ENCODE results near the gene COL4A3. TPM values are rescaled to one million over a fixed set of nuclear protein-coding genes. Genes with fewer than 3 reads are reported as not detected.

The COL4A3 gene
- total RNA-seq, 2 experiments from 2014 or later: not detected

DNA sequence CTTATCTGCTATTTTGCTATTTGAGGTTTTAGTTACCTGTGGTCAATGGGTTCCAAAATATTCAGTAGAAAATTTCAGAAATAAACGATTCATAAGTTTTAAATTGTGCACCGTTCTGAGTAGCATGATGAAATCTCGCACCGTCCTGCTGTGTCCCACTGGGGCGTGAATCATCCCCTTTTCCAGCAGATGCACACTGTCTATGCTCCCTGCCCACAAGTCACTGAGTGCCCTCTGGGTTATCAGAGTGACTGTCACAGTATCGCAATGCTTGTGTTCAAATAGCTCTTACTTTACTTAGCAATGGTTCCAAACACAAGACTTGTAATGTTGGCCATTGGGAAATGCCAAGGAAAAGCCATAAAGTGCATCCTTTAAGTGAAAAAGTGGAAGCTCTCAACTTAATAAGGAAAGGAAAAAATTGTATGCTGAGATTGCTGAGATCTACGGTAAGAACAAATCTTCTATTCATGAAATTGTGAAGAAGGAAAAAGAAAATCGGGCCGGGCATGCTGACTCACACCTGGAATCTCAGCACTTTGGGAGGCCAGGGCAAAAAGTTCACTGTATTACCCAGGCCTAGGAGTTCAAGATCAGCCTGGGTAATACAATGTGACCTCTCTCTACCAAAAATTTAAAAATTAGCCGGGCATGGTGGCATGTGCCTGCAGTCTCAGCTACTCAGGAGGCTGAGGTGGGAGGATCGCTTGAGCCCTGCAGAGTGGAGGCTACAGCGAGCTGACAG lies 13.3 kb downstream of the COL4A3 start:
- Mint-ChIP-seq H3K4me1 (no peaks in the 10 kb centered on the region), H3K27ac (no peak overlapping the region), H3K27me3 (peaks cover 5% of the 10 kb centered on the region), H3K9me3 (no peaks in the 10 kb centered on the region), H3K36me3 (no peaks in the 10 kb centered on the region), H3K4me3 (no peak overlapping the region)
- no peak for ATAC-seq (ENCODE audit: low read depth)
- POLR2A ChIA-PET: no interaction called here
- no peak for DNase-seq

DNA sequence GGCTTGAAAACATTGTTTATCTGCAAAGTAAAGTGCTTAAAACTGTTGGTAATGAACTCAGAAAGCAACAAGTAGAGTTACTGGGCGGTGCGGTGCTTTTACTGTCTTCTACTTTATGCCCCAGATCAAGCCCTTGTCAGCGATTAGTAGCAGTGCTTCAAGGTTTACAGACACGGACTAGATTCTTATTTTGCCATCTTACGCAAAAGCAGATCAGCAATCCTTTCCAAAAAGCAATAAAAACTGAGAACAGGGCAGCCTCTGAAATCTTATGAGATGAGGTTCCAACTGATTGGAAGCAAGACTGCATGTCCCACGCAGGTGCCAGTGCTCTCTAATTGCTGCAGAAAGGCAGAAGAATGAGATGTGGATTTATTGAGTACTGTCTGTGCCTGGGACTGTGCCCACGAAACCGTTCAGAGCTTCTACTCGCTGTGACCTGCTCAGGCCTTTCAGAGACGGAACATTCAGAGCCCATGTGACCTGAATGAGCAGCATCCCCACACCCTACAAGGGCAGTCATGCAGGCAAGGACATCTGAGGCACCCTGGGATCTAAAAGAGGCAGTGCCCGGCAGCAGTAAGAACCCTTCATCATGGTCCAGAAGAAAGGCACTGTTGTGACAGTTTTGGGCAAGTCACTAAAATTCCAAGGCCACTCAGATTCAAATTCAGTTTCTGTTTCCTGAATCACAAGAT lies 15.7 kb downstream of the COL4A3 start:
- DNase-seq (no peak), ATAC-seq (ENCODE audit: low read depth) (no peak)
- POLR2A ChIA-PET: no interaction called here
- Mint-ChIP-seq H3K4me3 (no peak overlapping the region), H3K27ac (no peak overlapping the region), H3K36me3 (no peaks in the 10 kb centered on the region), H3K27me3 (peaks cover 15% of the 10 kb centered on the region), H3K4me1 (no peaks in the 10 kb centered on the region), H3K9me3 (no peaks in the 10 kb centered on the region)

DNA sequence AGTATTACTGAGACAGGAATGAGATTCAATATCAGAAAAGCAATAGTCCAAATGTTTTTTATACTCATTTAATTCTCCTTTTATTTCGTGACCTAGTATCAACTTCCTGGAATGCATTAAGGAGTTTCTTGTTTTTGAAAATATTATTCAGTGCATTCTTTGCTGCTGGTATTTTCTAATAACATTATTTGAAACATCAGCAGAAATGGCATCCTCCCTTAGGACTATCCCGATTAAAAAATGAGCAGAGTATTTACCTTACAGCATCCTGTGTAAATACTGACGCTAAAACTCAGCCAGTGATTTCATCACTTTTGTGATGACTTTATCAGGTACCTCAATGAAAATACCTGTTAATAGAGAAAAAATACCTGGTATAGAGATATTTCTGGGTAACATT lies 16.3 kb downstream of the COL4A3 start:
- POLR2A ChIA-PET: no interaction called here
- no peaks in the 10 kb centered on the region for H3K9me3 Mint-ChIP-seq

DNA sequence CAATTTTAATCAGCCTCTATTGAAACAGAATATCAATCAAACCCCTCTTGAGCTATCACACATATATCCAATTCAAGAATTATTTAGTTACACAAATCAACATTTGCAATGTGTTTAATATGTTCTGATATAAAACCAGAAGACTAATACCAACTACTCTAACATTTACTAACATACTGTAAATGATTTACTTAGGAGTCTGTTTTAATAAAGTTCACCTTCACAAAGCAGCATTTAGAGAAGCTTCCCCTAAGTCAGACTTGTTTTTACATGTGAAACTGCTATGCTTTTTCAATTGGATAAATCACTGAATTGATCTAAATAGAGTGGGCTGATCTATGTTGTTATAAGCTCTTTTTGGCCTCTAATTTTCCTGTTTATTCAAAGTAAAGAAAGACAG lies 18.3 kb downstream of the COL4A3 start:
- DNase-seq (no peak), ATAC-seq (ENCODE audit: low read depth) (no peak)
- Mint-ChIP-seq H3K36me3 (no peaks in the 10 kb centered on the region), H3K9me3 (no peaks in the 10 kb centered on the region), H3K27me3 (peaks cover 23% of the 10 kb centered on the region), H3K27ac (no peak overlapping the region), H3K4me3 (no peak overlapping the region), H3K4me1 (no peaks in the 10 kb centered on the region)
- POLR2A ChIA-PET: no interaction called here

More for the DNA sequence above, 16.3 kb downstream of the COL4A3 start:
- no peak for ATAC-seq (ENCODE audit: low read depth)
- DNase-seq: no peak
- Mint-ChIP-seq H3K4me3 (no peak overlapping the region), H3K36me3 (no peaks in the 10 kb centered on the region), H3K27ac (no peak overlapping the region), H3K4me1 (no peaks in the 10 kb centered on the region), H3K27me3 (peaks cover 18% of the 10 kb centered on the region)

DNA sequence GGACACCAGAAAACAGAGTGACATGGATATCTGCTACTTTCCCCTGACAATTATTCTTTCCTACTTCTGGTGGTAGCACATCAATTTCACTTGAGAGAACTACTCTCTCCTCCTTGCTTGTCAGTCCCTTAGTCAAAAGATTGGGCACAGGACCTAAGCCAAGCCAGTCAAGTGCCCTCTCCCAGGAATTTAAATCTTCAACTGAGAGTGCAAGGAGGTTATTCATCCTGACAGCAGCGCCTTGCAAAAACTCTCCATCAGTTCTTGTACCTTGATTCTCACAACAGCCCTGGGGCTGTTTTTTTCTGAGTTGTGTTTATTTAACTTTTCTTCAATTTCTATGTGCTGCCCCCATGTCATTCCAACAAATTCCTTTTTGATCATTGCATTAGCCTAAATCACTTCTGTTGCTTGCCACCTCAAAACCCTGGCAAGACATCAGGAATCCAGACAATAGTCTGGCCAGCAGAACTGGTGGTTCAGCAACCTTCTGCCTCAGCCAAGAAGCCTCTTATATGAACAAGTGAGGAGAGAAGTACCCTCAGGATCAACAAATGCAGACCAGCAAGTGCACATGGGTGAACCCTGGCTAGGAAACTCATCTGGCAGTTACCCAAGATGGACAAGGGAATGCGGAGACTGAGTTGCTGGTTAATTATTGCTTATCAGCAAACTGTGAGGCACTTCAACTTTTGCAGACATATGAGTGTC lies 19.4 kb downstream of the COL4A3 start:
- ATAC-seq (ENCODE audit: low read depth) (no peak), DNase-seq (no peak)
- Mint-ChIP-seq H3K9me3 (no peaks in the 10 kb centered on the region), H3K4me1 (no peaks in the 10 kb centered on the region), H3K27me3 (peaks cover 26% of the 10 kb centered on the region), H3K36me3 (no peaks in the 10 kb centered on the region), H3K27ac (no peak overlapping the region), H3K4me3 (no peak overlapping the region)
- POLR2A ChIA-PET: no interaction called here

DNA sequence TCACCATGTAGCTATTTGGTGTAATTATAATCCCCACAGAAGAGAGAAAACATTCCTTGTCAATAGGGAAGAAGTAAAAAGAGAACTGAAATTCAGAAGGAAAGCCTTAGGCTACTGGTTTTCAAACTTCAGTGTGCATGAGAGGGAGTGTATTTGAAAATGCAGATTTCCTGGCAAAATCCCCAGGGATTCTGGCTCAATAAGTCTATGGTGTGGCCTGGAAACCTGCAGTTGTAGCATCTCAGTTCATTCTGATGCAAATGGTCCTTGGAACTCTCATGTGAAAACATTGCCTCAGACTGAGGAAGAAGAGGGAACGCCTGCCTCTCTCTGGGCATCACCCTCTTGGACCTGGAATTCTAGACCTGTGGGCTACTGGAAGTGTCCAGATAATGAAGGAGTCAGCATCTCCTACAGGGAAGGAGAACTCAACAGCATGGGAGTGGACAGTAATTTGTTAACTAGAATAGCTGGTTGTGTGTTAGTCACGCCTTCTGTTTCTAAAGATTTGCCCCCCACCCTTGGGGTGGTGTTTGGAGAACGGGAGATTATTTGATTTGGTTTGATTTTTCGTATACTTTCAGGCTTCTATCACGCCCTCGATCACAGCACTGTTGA lies 21.3 kb downstream of the COL4A3 start:
- no peak overlapping the region for H3K27ac Mint-ChIP-seq
- POLR2A ChIA-PET: no interaction called here
- peaks cover 28% of the 10 kb centered on the region for H3K27me3 Mint-ChIP-seq
- H3K36me3 Mint-ChIP-seq: no peaks in the 10 kb centered on the region
- ATAC-seq (ENCODE audit: low read depth) (no peak), DNase-seq (no peak)
- H3K9me3 Mint-ChIP-seq: no peaks in the 10 kb centered on the region
- H3K4me1 Mint-ChIP-seq: no peaks in the 10 kb centered on the region
- H3K4me3 Mint-ChIP-seq: no peak overlapping the region

DNA sequence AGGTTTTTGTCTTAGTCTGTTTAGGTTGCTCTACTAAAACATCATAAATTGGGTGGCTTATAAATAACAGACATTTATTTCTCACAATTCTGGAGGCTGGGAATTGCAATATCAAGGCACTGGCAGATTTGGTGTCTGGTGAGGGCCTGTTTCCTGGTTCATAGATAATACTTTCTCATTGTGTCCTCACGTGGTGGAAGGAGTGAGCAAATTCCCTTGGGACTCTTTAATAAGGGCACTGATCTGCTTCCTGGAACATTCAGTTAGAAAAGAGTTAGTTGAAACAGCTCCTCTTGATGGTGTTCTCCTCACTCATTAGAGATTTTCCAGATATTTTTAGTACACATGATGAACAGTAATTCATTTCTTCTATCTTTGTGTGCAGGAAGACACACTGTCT lies 22.3 kb downstream of the COL4A3 start:
- H3K36me3 Mint-ChIP-seq: no peaks in the 10 kb centered on the region
- H3K27me3 Mint-ChIP-seq: peaks cover 28% of the 10 kb centered on the region
- no peak for DNase-seq
- no peaks in the 10 kb centered on the region for H3K4me1 Mint-ChIP-seq
- no peak for ATAC-seq (ENCODE audit: low read depth)
- H3K27ac Mint-ChIP-seq: no peak overlapping the region
- no peaks in the 10 kb centered on the region for H3K9me3 Mint-ChIP-seq
- POLR2A ChIA-PET: no interaction called here
- no peak overlapping the region for H3K4me3 Mint-ChIP-seq

DNA sequence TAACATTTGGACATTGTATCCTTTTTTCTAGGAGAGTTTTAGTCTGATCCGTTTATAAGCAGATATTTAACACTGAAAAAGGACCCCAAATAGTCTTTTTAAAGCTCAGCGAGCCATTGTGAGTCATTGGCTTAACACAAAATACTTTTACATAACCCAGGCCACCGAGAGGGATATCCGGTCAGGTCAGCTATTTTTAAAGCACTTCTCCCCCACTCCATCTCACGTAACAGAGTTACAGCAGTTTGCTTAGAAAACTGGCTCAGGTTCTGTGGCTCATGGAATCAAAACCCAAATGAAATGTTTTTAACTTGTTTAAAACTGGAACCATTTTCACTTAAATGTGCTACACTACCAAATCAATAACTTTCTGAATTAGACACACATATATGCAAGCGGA lies 23.9 kb downstream of the COL4A3 start:
- H3K4me3 Mint-ChIP-seq: no peak overlapping the region
- H3K36me3 Mint-ChIP-seq: no peaks in the 10 kb centered on the region
- no peaks in the 10 kb centered on the region for H3K9me3 Mint-ChIP-seq
- no peak overlapping the region for H3K27ac Mint-ChIP-seq
- H3K4me1 Mint-ChIP-seq: no peaks in the 10 kb centered on the region
- ATAC-seq (ENCODE audit: low read depth) (no peak), DNase-seq (no peak)
- POLR2A ChIA-PET: no interaction called here
- peaks cover 23% of the 10 kb centered on the region for H3K27me3 Mint-ChIP-seq

DNA sequence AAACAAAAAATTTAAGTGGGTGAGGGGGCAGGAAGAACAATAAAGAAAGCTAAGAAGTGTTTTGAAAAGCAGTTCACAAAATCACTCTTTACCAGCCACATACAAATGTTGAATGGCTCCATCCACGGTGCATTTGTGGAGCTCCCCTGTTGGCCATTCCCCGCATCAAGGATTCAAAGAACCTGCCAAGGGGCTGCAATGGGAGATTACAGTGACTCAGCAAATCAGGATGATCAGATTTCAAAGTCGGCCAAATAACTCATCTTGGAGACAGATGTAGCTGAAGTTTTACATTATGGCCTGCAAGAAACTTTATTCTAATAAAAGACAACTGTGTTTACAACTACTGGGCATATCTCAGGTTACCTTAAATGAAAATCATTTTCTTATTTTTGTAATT lies 26.9 kb downstream of the COL4A3 start:
- Mint-ChIP-seq H3K4me3 (no peak overlapping the region), H3K27ac (no peak overlapping the region), H3K36me3 (no peaks in the 10 kb centered on the region), H3K27me3 (peaks cover 12% of the 10 kb centered on the region), H3K4me1 (no peaks in the 10 kb centered on the region), H3K9me3 (no peaks in the 10 kb centered on the region)
- POLR2A ChIA-PET: no interaction called here
- DNase-seq: no peak
- ATAC-seq (ENCODE audit: low read depth): no peak

DNA sequence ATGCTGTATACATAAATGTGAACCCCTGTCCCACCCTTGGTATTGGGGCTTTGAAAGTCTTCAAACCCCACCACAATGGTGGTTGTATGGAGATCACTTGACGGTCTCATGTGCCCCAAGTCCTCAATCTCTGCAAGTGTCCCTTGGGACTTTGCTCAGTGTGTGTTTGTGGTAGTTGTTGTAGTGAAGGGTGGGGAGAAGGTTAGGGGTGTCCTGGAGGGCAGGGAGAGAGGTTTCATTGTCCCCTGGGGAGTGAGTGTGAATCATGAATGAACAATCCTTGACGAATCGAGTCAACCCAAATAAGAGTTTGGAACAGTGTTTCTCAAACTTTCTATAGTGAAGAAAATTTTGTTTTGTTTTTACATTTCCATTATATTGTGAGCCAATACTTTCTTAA lies 28.1 kb downstream of the COL4A3 start:
- Mint-ChIP-seq H3K9me3 (no peaks in the 10 kb centered on the region), H3K4me3 (no peak overlapping the region)
- DNase-seq: no peak

DNA sequence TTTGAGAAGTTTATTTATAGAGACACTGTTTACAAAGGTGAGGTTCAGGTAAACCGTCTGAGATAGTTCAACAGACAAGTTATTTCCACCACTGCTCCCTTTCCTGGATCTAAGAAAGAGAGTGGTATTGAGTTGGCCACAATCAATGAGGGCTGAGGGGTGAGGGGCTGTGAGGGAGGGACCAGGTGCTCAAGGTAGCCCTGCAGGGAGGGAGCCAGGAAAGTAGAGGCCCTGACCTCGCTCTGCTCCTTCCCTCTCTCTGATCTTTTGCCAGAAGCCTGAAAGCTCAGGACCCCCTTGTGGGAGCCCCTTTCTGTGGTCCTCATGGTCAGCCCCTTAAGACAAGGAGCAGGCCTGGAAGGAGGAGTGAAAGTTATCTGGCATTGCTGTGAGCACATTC lies 29.8 kb downstream of the COL4A3 start:
- no peaks in the 10 kb centered on the region for H3K9me3 Mint-ChIP-seq
- H3K4me3 Mint-ChIP-seq: no peak overlapping the region
- DNase-seq (no peak), ATAC-seq (ENCODE audit: low read depth) (no peak)
- POLR2A ChIA-PET: no interaction called here
- H3K27ac Mint-ChIP-seq: no peak overlapping the region
- no peaks in the 10 kb centered on the region for H3K4me1 Mint-ChIP-seq
- no peaks in the 10 kb centered on the region for H3K36me3 Mint-ChIP-seq
- peaks cover 7% of the 10 kb centered on the region for H3K27me3 Mint-ChIP-seq

More for the DNA sequence above, 28.1 kb downstream of the COL4A3 start:
- H3K4me1 Mint-ChIP-seq: no peaks in the 10 kb centered on the region
- peaks cover 9% of the 10 kb centered on the region for H3K27me3 Mint-ChIP-seq
- no peaks in the 10 kb centered on the region for H3K36me3 Mint-ChIP-seq
- H3K27ac Mint-ChIP-seq: no peak overlapping the region
- POLR2A ChIA-PET: no interaction called here
- no peak for ATAC-seq (ENCODE audit: low read depth)

DNA sequence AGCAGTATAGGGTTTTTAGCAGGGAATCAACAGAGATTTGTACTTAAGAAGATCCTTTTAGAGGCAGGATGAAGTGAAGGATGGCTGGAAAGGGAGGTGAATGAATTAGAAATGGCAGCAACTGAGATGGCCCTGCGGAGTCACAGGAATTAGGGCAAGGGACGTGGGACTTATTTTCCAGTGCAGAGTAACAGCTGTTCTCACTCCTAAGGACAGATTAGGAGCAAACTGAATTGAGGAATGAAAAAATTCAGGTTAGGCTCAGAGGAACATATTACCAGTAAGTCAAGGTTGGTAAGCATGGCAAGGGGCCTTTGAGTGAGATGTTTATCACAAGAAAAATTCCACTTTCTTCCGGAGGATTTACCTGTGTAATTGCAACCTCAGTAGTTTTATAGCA lies 34.4 kb downstream of the COL4A3 start:
- POLR2A ChIA-PET: no interaction called here
- H3K4me1 Mint-ChIP-seq: no peaks in the 10 kb centered on the region
- H3K9me3 Mint-ChIP-seq: no peaks in the 10 kb centered on the region
- H3K36me3 Mint-ChIP-seq: no peaks in the 10 kb centered on the region
- H3K27me3 Mint-ChIP-seq: peaks cover 4% of the 10 kb centered on the region
- no peak overlapping the region for H3K27ac Mint-ChIP-seq
- no peak for DNase-seq
- H3K4me3 Mint-ChIP-seq: no peak overlapping the region
- ATAC-seq (ENCODE audit: low read depth): no peak

DNA sequence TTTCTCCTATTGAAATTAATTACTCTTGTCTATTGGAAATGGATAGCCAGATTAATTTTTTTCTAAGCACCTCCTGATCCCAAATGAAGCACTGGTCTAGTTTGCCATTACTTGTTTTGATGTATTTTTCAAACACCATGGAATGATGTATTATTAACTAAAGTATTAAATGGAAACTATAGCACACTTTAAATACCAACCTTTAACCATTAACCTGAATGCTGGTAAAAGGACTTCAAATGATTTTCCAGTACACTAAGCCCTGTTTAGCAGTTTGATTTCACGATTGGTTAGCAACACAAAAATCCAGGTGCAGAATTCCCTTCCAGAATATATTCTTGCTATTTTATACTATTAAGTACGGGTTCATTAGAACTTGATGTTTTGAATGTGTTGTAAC lies 37.3 kb downstream of the COL4A3 start:
- ATAC-seq (ENCODE audit: low read depth) (no peak), DNase-seq (no peak)
- no peak overlapping the region for H3K27ac Mint-ChIP-seq
- peaks cover 6% of the 10 kb centered on the region for H3K27me3 Mint-ChIP-seq
- no peak overlapping the region for H3K4me3 Mint-ChIP-seq
- H3K36me3 Mint-ChIP-seq: no peaks in the 10 kb centered on the region
- POLR2A ChIA-PET: no interaction called here
- H3K9me3 Mint-ChIP-seq: no peaks in the 10 kb centered on the region
- no peaks in the 10 kb centered on the region for H3K4me1 Mint-ChIP-seq

DNA sequence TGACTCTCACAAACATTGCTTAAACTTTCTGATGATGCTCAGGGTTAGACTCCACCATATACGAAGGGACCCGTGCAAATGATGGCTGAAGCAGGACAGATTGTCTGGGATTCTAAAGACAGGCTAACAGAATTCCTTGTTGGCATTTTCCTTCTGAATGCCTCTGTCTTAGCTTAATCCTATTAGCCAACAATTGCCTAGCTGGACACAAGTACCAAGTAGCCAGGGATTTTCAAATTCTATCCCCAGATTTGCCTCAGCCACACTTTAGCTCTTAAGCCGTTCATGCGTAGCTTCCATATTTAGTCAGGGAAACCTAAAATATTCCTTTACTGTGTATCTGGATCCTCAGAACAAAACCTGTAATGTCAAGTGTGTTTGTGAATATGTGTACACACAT lies 40.0 kb downstream of the COL4A3 start:
- POLR2A ChIA-PET: no interaction called here
- Mint-ChIP-seq H3K27ac (no peak overlapping the region), H3K4me1 (no peaks in the 10 kb centered on the region), H3K4me3 (no peak overlapping the region), H3K27me3 (peaks cover 8% of the 10 kb centered on the region), H3K36me3 (no peaks in the 10 kb centered on the region), H3K9me3 (no peaks in the 10 kb centered on the region)
- DNase-seq (no peak), ATAC-seq (ENCODE audit: low read depth) (no peak)
